ENCODE data around the gene CLCNKB.
A peak's percentile ranks its signal among the peaks of the same experiment; 100 is the strongest.
"Not testable (repeated sequence)": the region's sequence is repeated elsewhere in the genome, so short reads cannot be mapped to it uniquely, and the experiment has no call there.

CLCNKB gene

DNA sequence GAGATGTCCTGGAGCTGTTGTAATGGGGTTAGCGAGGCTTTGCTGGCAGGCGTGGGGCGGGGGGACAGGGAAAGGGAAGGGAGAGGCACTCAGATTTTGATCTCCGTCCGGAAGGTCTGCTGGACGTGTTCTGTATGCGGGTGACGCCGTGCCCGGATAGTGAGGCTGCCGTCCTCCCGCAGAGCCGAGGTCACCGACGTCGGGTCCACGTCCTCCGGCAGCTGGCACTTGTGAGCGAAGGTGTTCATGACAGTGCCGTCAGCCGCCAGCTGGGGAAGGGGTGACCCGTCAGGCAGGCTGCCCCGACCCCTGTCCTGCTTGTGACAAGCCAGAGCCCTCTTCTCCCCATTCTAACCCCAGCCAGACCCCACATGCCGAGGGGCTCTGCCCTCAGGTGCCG, 28.1 kb upstream of the CLCNKB start:
- no peak for DNase-seq (ENCODE audit: low read depth)

DNA sequence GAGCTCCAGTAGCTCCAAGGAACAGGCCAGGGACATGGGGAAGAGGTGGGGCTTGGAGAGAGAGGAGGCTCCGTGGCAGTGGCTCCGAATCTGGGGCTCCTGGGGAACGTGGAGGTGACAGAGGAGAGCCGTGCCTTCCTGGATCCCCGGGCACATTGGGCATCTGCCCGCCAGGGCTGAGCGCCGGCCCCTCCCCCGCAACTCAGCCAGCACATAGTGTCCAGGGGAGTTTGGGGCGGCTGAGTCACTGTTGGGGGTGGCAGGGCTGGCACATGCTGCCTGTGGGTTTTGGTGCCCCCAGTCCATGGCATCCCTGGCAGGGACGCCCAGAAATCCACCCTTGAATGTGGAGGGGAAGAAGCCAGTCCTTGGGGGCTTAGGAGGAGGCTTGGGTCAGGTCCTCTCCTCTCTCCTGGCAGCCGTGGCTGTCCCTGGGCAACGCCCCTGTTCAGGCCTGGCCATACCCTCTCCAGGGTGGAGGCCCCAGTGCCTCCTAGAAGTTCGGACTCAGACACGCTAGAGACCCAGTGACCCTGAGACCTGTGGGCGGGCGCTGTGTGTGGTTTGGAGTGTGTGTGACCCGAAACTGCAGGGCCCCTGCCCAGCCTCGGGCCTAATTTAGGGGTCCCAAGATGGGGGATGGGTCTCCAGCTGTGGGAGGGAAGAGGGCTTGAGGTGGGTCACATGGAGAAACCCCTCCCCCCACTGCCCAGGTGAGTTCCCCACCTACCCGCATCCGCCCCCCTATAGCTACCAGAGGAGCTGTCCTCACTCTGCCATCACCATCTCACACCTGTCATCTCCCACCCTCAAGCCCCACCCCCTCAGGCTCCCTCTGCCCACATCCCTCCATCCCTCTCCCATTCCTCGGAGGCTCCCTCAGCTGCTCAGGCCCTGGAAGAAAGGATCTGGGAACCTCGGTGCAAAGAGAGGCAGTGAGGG, 27.4 kb upstream of the CLCNKB start:
- no peak for DNase-seq (ENCODE audit: low read depth)

- DNase-seq (ENCODE audit: low read depth) = no peak
Observed at GRCh38 chr1:16017076-16017460, 26.5 kb upstream of the CLCNKB start.

GRCh38 chr1:16017461-16018303, 25.9 kb upstream of the CLCNKB start, which contains the start of gene HSPB7:
Gene HSPB7, minus strand, starts transcription at chr1:16018043. Its CDS starts 80 bp downstream, at chr1:16017963.
- no peak for DNase-seq (ENCODE audit: low read depth)

GRCh38 chr1:16018308-16018707, 25.3 kb upstream of the CLCNKB start:
- DNase-seq (ENCODE audit: low read depth) = no peak

DNA sequence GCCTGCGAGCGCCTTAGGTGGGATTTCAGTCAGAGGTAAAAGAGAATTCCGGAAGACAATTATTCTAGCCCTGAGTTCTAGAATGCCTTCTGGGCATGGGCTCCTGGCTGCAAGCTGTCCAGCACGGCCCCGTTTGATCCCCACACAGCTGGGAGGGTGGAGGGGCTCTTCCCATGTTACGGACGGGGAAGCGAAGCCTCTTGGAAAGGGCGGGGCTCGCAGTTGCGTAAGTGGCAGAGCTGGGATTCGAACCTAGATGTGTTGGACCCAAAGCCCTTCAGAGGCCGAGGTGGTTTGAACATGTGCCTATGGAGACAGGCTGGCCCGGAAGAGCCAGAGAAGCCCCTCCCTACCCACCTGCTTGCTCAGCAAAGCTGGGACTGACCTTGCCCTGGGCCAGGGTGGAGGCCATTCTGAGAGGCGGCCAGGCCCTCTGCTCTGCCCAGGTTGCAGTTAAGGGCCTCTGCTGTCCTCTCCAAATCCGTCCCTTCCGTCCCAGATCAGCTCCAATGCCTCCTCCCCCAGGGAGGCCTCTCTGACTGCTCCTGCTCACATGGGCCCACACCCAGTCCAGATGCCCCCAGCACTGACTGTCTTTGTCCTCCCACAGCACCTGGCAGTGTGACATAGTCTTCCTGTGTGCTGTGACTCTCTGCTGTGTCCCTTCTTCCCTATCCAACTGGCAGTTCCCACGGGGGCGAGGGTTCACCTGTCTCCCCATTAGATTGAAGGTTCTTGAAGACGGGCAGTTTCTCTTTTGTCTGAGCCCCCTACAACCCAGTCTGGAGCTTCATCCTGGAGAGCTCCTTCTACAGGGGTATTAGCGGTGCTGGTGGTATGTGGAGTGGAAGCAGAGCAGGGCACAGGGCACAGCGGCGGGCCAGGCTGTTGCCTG, 24.6 kb upstream of the CLCNKB start:
- DNase-seq (ENCODE audit: low read depth) = no peak

- DNase-seq (ENCODE audit: low read depth) = no peak
Observed at GRCh38 chr1:16019644-16020277, 23.8 kb upstream of the CLCNKB start.

DNA sequence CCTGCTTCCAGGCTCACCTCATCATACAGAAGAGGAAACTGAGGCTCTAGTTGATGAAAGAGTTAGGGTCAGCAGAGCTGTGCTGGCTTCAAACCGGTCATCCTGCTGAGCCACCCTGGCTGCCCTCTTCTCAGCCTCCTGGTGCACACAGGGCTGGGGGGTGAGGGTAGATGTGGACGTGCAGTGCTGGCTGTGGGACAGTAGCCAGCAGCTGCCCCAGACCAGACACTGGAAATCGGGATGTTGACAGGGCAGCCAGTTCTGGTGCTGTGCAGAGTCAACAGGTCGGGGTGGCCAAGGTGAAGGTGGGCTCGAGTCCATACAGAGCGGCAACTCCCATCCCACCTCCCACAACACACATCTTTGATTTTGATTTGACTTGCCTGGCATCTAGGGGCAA, 23.3 kb upstream of the CLCNKB start:
- no peak for DNase-seq (ENCODE audit: low read depth)

- DNase-seq (ENCODE audit: low read depth) = not testable (repeated sequence)
Observed at GRCh38 chr1:16020878-16021277, 22.7 kb upstream of the CLCNKB start.

DNA sequence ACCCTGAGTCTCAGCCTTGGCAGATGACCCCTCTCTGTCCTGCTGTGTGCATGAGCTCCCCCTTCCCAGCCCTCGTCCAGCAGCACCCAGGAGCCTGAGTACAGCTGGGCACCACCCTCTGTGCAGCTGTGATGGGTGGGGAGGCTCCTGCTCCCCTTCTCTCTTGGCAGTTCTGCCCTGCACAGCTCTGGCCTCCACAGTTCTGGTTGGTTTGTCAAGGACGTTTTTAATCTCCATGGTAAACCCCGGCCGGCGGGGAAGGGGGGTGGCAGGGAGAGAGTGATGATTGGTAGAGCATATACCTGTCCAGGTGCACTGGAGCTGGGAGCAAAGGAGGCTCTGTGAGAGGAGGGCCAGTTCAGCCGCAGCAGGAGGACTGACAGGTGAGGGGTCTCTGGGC, 21.9 kb upstream of the CLCNKB start, which contains the start of gene CLCNKA:
CLCNKA (plus strand) TSS at position 356 of the 400 bp plus-strand sequence. CDS start 584 bp downstream, outside the sequence.
- DNase-seq (ENCODE audit: low read depth) = no peak

DNA sequence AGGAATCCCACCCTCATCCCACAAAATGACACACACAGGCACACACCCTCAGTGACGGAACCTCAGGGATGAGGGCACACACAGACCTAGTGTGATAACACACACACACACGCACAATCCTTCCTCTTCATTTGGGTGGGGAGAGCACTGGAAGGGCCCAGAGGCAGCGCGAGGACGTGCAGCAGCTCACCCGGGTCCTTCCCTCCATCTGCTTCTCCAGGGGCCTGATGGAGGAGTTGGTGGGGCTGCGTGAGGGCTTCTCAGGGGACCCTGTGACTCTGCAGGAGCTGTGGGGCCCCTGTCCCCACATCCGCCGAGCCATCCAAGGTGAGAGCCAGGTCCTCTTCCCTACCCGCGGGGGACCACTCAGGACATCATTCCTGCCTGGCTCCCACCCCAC, 21.2 kb upstream of the CLCNKB start:
- DNase-seq (ENCODE audit: low read depth) = no peak

DNA sequence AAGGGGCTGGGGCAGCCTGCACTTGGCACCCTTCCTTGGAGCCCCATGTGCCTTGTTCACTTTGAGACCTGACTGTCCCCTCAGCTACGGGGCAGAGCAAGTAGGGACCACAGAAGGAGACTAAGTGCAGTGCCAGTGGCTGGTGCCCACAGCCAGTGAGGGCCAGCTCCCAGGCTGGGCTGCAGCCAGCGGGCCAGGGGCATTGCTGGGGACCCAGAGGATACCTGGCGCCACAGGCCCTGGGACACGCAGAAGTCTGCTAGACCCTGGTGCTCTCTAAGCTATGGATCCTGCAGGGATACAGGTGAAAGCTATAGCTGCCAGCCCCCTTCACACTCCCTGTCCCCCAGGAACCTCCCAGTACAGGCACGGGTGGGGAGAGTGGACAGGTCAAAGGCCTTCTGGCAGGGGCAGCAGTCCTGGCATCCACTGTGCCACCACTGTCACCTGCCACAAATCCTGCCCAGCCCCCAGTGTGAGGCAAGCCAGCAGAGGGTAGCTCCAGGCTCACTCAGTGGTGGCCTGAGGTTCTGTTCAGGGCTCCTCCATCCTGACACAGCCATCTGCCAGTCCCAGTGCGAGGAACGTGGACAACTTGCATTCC, 20.4 kb upstream of the CLCNKB start:
- DNase-seq (ENCODE audit: low read depth) = no peak

GRCh38 chr1:16026302-16026701, 17.3 kb upstream of the CLCNKB start:
- DNase-seq (ENCODE audit: low read depth) = not testable (repeated sequence)

- DNase-seq (ENCODE audit: low read depth) = no peak
Observed at GRCh38 chr1:16026723-16027484, 16.7 kb upstream of the CLCNKB start.

DNA sequence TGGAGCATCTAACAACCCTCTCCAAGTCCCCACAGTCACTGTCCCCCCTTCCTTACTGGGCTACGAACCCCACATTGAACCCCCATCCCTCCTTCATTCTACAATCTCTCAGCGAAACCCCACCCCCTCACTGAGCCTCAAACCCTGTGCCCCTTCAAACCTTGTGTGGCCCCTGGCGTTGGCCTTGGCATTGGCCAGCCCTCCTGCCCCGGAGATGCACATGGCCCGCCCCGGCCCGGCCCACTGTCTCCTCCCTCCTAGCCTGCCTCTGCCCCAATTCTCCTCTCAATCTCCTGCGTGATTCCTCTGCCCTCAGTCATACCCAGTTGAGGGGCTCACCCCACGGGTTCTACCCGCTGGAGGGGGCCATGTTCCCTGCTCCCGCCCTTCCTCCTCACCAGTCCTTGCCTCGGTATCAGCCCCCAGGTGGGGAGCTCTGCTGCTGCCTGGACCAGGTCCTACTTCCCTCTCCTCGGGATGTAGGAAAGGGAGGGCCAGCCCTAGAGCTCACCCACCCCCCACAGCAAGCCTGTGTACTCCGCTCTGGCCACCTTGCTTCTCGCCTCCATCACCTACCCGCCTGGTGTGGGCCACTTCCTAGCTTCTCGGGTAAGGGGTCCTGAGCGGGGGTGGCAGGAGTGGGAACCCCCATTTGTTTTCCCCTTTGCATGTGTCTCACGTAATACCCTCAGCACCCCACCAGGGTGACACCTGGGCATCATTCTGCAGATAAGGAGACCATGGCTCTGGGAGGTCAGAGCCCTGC, 15.2 kb upstream of the CLCNKB start:
- no peak for DNase-seq (ENCODE audit: low read depth)

GRCh38 chr1:16029003-16029268, 14.6 kb upstream of the CLCNKB start:
- not testable (repeated sequence) for DNase-seq (ENCODE audit: low read depth)

DNA sequence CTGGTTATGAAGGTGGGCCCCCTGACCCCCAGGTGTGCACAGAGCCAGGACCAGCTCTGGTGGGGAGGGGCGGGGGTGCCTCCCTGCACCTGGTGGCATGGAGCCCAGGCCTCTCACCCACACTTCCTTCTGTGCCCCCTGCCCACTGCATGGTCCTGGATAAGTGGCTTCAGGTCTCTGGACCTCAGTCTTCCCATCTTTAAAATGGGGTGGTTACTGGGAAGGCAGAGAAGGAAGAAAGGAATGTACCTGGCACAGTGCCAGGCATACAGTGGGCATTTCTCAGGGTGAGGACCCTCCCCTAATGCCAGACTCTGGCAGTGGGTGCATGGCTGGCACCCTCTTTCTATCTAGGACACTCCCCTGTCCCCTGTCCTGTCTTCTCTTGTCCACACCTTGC, 14.3 kb upstream of the CLCNKB start:
- DNase-seq (ENCODE audit: low read depth) = no peak

DNA sequence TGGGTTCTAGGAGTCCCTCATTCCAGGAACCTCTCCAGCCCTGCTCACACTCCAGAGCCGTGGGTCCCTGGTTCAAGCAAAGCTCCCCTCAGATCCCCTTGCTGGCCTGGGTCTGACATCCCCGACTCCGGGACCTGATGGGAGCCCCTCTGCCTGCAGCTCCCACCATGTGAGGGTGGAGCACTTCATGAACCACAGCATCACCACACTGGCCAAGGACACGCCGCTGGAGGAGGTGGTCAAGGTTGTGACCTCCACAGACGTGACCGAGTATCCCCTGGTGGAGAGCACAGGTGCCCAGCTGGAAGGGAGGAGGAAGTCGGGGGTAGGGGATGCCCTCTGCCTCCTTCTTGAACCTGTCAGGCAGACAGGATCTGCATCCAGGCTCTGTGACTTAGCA, 12.0 kb upstream of the CLCNKB start:
- DNase-seq (ENCODE audit: low read depth) = no peak

DNA sequence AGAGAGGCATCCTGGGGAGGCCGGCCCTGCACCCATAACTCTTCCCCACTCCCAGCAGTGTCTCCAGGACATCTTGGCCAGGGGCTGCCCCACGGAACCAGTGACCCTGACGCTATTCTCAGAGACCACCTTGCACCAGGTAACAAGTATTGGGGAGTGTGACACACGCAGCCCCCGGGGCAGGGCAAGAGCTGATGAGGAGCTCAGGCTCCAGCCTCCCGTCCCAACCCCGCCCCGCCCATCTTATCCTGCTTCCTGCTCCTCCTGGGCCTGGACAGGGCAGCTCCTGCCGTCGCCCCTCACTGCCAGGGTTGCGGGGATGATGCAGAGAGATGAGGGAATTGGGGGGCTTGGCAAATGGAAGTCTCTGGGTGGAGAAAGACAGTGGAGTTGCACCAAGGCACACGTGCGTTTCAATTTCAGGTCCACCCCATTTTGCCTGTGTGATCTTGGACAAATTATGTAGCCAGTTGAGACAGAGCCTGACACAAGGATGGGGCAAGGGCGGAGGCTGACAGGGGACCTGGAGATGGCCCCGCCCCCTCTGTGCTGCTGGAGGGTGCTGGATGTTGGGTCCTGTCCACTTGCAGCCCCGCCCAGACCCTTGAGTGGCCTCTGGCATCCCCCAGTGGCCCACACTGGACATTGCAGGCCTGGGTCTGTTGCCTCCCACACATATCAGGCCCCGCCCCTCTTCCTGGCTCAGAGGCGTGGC, 11.0 kb upstream of the CLCNKB start:
- DNase-seq (ENCODE audit: low read depth) = peak; percentile 20

All from activated gamma-delta T cell treated with anti-CD3 and anti-CD28 coated beads, Interleukin-2, amount 50 U/mL, for 16 hours (primary cell).